Skeletal muscle tissue (tissue), 4 donors: Measurements from ENCODE around the gene EPAS1. TPM values are rescaled to one million over a fixed set of nuclear protein-coding genes. Genes with fewer than 3 reads are reported as not detected.

ENCODE experiments used
- H3K27ac ChIP-seq: one replicate; pipeline ENCODE4 v1.7.0; 2013; ENCODE audit warnings: mild to moderate bottlenecking, low read depth, low read length, inconsistent platforms
- H3K27me3 ChIP-seq, 3 donors: one replicate each; pipeline ENCODE4 v1.7.0; 2013; ENCODE audit warnings: low read length in 3 of 3; ENCODE audit not compliant: control insufficient read depth in 3 of 3, insufficient read depth in 3 of 3
- H3K36me3 ChIP-seq, 3 donors: one replicate each; pipeline ENCODE4 v1.7.0; 2013; ENCODE audit warnings: low read length in 3 of 3; ENCODE audit not compliant: control insufficient read depth in 3 of 3, insufficient read depth in 3 of 3
- H3K4me1 ChIP-seq, 3 donors: one replicate each; pipeline ENCODE4 v1.7.0; 2013; ENCODE audit warnings: low read length in 3 of 3, mild to moderate bottlenecking in 3 of 3; ENCODE audit not compliant: control insufficient read depth in 3 of 3, insufficient read depth in 3 of 3
- H3K4me3 ChIP-seq, 3 donors: one replicate each; pipeline ENCODE4 v1.7.0; 2013; ENCODE audit warnings: low read length in 3 of 3
- H3K9ac ChIP-seq, 3 donors: one replicate each; pipeline ENCODE4 v1.7.0; 2013; ENCODE audit warnings: low read length in 3 of 3, mild to moderate bottlenecking in 3 of 3, moderate library complexity in 2 of 3, low read depth in 1 of 3
- H3K9me3 ChIP-seq, 3 donors: one replicate each; pipeline ENCODE4 v1.7.0; 2013; ENCODE audit warnings: low read length in 3 of 3; ENCODE audit not compliant: control insufficient read depth in 3 of 3
- total RNA-seq: library from RNA; depleted of rRNA; stranded (reverse); fragments of >200 nt; gene quantifications from one replicate; pipeline ENCODE4 v1.2.3, GENCODE V29; 2014
- donor health status: Osteomylitis.

EPAS1 gene
- total RNA-seq, 1 donor from 2014 or later: 13.6 TPM

DNA sequence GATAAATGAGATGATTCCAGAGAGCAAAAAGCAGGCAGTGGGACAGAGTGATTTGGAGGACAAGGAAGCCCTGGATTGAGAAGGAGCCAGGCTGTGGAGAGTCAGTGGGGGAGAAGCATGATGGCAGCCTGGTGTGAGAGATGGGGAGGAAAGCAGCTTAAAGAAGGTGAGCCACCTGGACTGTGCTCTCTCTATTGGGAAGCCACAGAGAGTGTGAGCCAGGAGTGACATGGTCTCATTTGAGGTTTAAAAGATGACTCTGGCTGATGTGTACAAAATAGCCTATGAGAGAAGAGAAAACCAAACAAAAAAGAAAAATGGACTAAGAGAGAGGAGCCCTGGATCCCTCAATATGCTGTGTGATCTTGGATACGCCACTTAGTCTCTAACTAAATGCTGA, 12.9 kb upstream of the EPAS1 start:
- H3K4me1 ChIP-seq: no peaks in the 10 kb centered on the region
- peaks cover 0 to 3% (median 0%) of the 10 kb centered on the region in 3 donors for H3K27me3 ChIP-seq
- H3K4me3 ChIP-seq: no peak overlapping the region
- no peak overlapping the region for H3K27ac ChIP-seq
- no peaks in the 10 kb centered on the region for H3K9me3 ChIP-seq
- H3K9ac ChIP-seq: no peak overlapping the region
- H3K36me3 ChIP-seq: no peaks in the 10 kb centered on the region

DNA sequence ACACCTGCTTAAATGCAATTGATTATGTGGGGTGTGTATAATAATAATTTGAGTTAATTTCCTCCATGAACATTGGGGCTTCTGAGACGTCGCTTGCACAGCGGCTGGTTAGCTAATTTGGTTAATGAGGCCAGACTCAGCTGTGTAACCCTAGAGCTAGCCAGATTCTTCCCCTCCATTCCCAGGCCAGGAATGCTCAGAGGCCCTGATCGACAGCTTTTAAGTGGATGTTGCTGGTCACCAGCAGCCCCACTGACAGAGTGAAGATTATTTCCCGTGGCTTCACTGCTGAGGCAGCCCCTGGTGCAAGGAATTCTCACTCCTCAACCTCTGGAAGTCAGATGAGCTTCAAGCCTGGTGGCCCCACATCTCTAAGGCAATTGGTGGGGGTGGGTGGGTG, 12.4 kb upstream of the EPAS1 start:
- H3K9me3 ChIP-seq: no peaks in the 10 kb centered on the region
- H3K36me3 ChIP-seq: no peaks in the 10 kb centered on the region
- no peak overlapping the region for H3K4me3 ChIP-seq

DNA sequence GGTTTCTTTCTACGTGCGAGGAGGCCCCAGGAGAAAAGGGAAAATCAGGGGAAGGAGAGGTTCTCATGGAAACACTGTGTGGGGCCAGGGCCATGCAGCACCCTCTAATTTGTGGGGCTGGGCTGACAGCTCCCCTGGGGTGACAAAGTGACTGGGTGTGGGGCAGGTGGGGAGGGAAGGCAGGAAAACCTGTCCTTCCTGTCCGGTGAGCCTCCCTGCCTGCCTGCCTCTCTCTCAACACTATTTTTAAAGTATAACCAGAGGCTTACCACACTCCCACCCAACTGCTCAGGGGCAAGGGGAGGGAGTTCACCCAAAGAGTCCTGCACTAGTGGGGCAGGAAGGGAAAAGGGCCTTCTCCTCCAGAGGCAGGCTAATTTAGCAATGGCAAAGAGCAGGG, 10.5 kb upstream of the EPAS1 start:
- H3K9me3 ChIP-seq: no peaks in the 10 kb centered on the region
- H3K9ac ChIP-seq: no peak overlapping the region
- H3K27me3 ChIP-seq: peaks cover 0 to 3% (median 0%) of the 10 kb centered on the region in 3 donors
- no peak overlapping the region for H3K4me3 ChIP-seq
- no peak overlapping the region for H3K27ac ChIP-seq
- H3K4me1 ChIP-seq: no peaks in the 10 kb centered on the region
- no peaks in the 10 kb centered on the region for H3K36me3 ChIP-seq

More for the DNA sequence above, 12.4 kb upstream of the EPAS1 start:
- Histone ChIP-seq H3K9ac (no peak overlapping the region), H3K4me1 (no peaks in the 10 kb centered on the region), H3K27ac (no peak overlapping the region), H3K27me3 (peaks cover 0 to 3% (median 0%) of the 10 kb centered on the region in 3 donors)

DNA sequence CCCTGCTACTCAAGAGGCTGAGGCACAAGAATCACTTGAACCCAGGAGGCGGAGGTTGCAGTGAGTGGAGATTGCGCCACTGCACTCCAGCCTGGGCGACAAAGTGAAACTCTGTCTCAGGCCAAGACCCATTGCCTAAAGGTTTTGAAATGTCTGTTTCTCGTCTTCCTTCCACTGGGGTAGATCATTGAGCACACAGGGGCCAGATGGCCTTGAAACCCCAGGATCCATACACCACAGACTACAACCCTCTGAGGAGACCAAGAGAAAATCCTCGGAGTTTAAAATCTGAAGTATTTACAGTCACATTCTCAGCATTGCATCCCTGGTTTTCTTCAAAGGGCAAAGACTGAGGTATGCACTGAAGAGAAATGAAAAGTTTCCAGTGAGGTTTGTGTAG, 7.1 kb upstream of the EPAS1 start:
- H3K27ac ChIP-seq: no peak overlapping the region
- H3K9ac ChIP-seq: no peak overlapping the region
- no peaks in the 10 kb centered on the region for H3K27me3 ChIP-seq
- H3K36me3 ChIP-seq: no peaks in the 10 kb centered on the region
- no peaks in the 10 kb centered on the region for H3K4me1 ChIP-seq
- H3K9me3 ChIP-seq: no peaks in the 10 kb centered on the region
- no peak overlapping the region for H3K4me3 ChIP-seq

DNA sequence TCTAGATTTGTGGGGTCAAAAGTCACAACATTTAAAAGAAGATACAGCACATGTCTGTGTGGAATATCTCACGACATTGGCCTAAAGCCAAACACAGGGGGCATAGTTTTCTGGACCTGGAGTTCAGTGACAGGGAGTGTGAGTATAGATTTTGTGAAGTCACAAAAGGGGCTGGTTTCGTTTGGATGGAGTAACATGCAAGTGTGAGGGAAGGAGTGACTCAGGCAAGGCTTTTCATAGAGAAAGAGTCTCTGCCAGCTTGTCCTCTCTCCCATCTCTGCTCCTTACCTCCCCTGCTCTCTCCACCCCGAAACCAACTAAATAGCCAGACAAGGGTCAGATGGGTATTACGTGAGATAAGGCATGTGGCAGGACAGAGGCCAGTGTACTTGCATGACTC, 3.7 kb upstream of the EPAS1 start:
- Histone ChIP-seq H3K4me1 (peaks cover 2 to 12% (median 6%) of the 10 kb centered on the region in 3 donors), H3K4me3 (no peak overlapping the region), H3K9me3 (no peaks in the 10 kb centered on the region), H3K27me3 (no peaks in the 10 kb centered on the region), H3K9ac (no peak overlapping the region), H3K27ac (no peak overlapping the region), H3K36me3 (no peaks in the 10 kb centered on the region)

DNA sequence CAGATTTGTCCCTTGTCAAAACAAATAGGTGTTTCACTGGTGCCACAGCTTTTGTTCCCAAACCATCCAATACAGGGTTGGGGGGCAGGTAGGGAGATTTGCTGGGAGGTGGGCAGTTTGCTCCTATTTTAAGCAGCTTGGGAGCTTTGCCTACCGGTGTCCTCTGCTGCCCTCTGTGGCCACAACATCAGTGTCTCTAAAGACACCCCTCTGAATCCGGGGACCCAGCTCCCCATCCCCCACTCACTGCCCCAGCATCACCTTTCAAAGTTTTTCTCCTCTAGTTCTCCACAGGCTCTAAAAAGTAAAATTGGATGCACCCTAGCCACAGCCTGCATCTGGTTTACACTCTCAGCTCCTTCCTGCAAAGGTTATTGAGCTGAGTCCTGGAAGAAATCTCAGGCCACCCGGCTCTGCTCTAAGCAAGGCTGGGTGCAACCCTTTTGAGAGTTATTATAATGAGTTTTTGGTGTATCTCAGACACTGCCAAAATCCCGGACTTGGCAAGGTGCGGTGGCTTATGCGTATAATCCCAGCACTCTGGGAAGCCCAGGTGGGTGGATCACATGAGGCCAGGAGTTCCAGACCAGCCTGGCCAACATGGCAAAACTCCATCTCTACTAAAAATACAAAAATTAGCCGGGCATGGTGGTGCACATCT, 2.9 kb upstream of the EPAS1 start:
- no peaks in the 10 kb centered on the region for H3K27me3 ChIP-seq
- H3K4me1 ChIP-seq: peaks cover 9 to 20% (median 11%) of the 10 kb centered on the region in 3 donors
- H3K27ac ChIP-seq: no peak overlapping the region

DNA sequence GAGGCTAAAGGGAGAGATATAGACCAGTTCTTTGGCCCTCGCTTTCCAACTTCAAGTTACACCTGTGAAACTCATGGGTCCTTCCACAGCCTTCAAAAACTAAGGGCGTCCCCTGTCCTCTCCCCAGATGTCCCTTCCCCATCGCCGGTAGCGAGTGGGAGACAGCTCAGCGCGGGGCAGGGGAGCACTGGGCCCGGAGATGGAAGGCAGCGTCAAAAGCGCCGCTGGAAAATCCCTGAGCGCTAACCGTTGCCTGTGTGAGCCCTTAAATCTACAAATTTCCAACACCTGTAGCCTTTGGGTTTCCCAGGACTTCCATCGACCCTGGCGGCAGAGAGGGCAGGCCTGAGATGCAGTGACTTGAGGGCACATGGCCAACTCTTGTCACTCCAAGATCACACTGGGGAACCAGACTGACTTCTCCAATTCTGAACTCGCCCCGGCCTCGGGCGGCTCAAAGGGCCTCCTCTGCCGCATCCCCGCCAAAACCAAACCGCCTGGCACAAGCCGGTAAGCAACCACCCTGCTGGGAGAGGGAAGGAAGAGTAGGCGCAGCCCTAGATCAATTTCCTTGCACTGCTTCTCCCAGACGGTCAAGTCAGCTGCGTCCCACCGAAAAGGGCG, 879 bp upstream of the EPAS1 start:
- Histone ChIP-seq H3K9me3 (no peaks in the 10 kb centered on the region), H3K27me3 (no peaks in the 10 kb centered on the region), H3K27ac (peak overlapping the region; percentile 89), H3K36me3 (no peaks in the 10 kb centered on the region), H3K4me3 (peak overlapping the region; percentile 81 to 88 (median 84)), H3K9ac (peak overlapping the region; percentile 82 to 94 (median 85)), H3K4me1 (peaks cover 13 to 33% (median 16%) of the 10 kb centered on the region in 3 donors)

More for the DNA sequence above, 2.9 kb upstream of the EPAS1 start:
- Histone ChIP-seq H3K9ac (peak overlapping the region in 1 of 3 donors; percentile 11), H3K36me3 (no peaks in the 10 kb centered on the region), H3K4me3 (no peak overlapping the region), H3K9me3 (no peaks in the 10 kb centered on the region)

DNA sequence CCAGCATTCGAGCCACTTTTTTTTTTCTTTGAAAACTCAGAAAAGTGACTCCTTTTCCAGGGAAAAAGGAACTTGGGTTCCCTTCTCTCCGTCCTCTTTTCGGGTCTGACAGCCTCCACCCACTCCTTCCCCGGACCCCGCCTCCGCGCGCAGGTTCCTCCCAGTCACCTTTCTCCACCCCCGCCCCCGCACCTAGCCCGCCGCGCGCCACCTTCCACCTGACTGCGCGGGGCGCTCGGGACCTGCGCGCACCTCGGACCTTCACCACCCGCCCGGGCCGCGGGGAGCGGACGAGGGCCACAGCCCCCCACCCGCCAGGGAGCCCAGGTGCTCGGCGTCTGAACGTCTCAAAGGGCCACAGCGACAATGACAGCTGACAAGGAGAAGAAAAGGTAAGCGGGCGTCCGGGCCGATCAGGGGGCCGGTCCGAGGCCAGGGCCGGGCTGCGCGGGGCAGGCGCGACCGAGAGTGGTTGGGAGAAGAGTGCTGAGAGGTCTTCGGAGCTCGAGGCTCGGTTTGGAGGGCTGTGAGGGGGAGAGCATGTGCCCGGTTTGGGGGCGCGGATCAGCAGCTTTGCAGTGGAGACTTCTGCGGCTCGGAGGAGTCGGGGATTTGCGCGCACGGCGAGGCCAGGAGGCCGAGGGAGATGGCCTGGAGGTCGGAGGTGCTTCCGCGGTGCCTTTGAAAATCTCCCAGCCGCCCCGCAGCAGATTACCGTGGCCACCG, 502 bp downstream of the EPAS1 start:
- H3K9ac ChIP-seq: peak overlapping the region; percentile 87 to 92 (median 87)
- peaks cover 0 to 5% (median 0%) of the 10 kb centered on the region in 3 donors for H3K27me3 ChIP-seq
- H3K9me3 ChIP-seq: no peaks in the 10 kb centered on the region
- H3K4me3 ChIP-seq: peak overlapping the region; percentile 84 to 91 (median 84)
- no peaks in the 10 kb centered on the region for H3K36me3 ChIP-seq
- H3K27ac ChIP-seq: peak overlapping the region; percentile 88
- peaks cover 16 to 33% (median 17%) of the 10 kb centered on the region in 3 donors for H3K4me1 ChIP-seq

DNA sequence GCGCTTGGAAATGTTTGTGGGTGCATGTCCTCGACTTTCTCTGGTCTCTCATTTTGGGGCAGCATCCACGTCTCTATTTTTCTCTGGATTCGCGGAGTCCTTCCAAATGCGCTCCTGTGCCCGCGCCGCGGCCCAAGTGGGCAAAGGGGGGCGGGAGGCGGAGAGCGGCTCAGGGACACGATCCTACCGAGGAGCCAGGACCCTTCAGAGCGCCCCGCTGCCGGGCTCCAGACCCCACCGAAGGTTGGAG, 990 bp downstream of the EPAS1 start:
- peaks cover 0 to 5% (median 0%) of the 10 kb centered on the region in 3 donors for H3K27me3 ChIP-seq
- peak overlapping the region; percentile 87 to 92 (median 87) for H3K9ac ChIP-seq
- peak overlapping the region; percentile 84 to 91 (median 84) for H3K4me3 ChIP-seq
- peaks cover 16 to 33% (median 17%) of the 10 kb centered on the region in 3 donors for H3K4me1 ChIP-seq
- H3K27ac ChIP-seq: peak overlapping the region; percentile 88
- H3K9me3 ChIP-seq: no peaks in the 10 kb centered on the region
- no peaks in the 10 kb centered on the region for H3K36me3 ChIP-seq
